GM21381 (cell line): ENCODE measurements around the gene CCDC183.
"Not testable (repeated sequence)": the region's sequence is repeated elsewhere in the genome, so short reads cannot be mapped to it uniquely, and the experiment has no call there.

Source experiments
- ATAC-seq: cut with Tn5 transposase; IDR thresholded peaks from one replicate; pipeline ENCODE4 v1.9.1; 2021; ENCODE audit warnings: mild to moderate bottlenecking, moderate library complexity; ENCODE audit not compliant: unreplicated experiment

Gene CCDC183

DNA sequence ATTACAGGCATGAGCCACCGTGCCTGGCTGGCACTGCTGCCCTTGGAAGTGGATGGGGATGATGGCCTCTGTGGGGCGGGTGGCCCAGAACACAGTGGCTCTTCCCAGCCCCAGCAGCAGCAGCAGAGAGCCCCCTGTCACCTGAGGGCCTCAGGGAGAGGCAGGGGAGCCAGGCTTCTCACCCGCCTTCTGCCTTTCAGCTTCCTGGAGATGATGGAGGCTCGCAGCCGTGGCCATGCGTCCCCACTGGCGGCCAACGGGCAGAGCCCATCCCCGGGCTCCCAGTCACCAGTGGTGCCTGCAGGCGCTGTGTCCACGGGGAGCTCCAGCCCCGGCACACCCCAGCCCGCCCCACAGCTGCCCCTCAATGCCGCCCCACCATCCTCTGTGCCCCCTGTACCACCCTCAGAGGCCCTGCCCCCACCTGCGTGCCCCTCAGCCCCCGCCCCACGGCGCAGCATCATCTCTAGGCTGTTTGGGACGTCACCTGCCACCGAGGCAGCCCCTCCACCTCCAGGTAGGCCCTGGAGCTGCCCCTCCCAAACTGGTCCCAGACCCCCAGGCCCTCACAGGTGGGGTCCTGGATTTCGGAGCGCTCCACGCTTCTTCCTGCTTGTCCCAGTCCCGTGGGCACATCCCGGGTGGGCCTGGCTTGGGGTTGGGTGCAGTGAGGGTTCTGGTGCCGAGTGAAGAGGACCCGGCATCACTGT lies 41.2 kb downstream of the CCDC183 start:
- no peak for ATAC-seq

DNA sequence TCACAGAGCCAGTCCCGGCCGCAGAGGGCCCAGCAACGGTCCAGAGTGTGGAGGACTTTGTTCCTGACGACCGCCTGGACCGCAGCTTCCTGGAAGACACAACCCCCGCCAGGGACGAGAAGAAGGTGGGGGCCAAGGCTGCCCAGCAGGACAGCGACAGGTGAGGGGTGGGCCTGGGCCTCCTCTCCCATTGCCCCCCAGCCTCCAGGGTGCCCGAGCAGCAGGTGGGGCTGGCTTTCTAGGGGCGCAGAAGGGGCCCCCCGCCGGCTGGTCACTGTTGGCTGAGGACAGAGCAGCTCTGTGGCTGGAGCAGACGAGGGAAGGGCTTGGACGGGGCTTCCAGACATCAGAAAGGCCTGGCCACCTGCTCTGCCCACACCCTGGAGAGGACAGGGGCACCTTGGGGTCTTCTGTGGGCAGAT lies 41.7 kb downstream of the CCDC183 start:
- not testable (repeated sequence) for ATAC-seq

DNA sequence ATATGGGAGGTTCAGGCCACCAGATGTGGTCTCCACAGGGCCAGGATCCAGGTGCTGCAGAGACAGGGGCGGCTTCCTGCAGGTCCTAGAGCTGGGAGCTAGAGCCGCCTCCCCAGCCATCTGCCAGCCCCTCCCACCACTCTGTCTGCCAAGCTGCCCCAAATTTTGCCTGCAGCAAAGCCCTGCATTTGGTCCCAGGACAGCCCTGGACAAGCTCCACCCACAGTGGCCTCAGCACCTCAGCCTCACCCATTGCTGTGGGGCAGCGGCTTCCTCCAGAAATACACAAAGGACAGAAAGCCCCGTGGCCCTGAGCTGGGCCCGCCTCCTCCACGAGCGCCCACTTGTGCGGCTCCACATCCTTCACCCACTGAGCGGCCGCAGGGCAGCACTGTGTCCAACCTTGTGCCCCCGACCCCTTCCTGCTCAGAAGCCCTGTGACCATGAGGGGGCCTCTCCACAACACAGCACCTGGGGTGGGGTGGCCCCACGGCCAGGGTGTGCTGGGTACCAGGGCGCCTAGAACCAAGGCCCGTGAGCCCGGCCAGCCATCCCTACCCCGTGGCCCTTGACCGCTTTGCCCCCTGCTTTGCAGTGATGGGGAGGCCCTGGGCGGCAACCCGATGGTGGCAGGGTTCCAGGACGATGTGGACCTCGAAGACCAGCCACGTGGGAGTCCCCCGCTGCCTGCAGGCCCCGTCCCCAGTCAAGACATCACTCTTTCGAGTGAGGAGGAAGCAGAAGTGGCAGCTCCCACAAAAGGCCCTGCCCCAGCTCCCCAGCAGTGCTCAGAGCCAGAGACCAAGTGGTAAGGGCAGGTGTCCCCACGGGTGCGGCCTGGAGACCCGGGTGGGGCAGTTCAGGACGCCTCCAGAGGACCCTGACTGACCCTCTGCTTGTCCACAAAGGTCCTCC lies 42.4 kb downstream of the CCDC183 start:
- no peak for ATAC-seq

DNA sequence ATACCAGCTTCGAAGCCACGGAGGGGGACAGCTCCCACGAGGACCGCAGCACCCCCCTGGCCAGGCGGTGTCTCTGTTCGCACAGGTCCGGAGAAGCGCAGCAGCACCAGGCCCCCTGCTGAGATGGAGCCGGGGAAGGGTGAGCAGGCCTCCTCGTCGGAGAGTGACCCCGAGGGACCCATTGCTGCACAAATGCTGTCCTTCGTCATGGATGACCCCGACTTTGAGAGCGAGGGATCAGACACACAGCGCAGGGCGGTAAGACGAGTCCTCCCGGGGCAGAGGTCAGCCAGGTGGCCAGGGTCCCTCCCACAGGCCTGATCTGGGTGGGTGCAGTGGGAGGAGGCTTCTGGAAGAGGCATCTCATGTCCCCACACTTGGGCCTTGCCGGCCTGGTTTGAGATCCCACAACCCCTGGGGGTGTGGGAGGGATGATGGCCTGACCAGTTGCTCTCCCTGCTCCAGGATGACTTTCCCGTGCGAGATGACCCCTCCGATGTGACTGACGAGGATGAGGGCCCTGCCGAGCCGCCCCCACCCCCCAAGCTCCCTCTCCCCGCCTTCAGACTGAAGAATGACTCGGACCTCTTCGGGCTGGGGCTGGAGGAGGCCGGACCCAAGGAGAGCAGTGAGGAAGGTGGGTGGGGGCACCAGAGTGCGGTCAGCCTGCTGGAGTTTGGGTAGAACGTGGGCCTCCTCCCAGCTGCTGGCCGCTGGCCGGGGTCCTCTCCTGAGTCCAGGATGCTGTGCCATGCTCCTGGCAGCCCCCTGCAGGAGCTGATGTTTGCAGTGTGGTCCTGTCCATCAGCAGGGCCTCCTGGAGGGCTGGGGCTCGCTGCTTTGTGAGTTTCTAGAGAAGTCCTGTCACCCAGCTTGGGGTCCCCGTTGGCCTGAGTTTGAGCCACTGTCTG lies 43.3 kb downstream of the CCDC183 start:
- ATAC-seq, result no peak

DNA sequence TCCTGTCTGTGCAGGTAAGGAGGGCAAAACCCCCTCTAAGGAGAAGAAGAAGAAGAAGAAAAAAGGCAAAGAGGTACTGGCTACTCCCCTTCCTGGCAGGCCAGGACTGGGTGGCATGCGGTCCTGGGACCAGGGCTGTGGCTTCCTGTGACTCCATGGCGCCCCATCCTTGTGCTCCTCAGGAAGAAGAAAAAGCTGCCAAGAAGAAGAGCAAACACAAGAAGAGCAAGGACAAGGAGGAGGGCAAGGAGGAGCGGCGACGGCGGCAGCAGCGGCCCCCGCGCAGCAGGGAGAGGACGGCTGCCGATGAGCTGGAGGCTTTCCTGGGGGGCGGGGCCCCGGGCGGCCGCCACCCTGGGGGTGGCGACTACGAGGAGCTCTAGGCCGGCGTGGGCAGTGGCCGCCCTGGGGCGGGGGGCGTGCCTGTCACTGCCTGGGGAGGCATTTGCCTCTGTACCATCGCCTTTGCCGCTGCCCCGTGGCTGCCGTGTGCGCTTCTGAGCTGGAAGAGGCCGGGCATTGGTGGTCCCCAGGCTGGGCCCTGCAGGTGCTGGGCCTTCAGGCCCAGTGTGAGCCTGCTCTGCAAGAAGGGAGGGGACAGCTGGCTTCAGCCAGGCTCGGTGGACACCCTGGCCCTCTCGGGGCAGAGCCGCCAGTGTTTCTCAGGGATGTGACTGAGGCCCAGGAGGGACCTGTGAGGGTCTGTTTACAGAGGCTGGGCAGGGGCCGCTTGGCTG lies 44.2 kb downstream of the CCDC183 start:
- ATAC-seq, result no peak

DNA sequence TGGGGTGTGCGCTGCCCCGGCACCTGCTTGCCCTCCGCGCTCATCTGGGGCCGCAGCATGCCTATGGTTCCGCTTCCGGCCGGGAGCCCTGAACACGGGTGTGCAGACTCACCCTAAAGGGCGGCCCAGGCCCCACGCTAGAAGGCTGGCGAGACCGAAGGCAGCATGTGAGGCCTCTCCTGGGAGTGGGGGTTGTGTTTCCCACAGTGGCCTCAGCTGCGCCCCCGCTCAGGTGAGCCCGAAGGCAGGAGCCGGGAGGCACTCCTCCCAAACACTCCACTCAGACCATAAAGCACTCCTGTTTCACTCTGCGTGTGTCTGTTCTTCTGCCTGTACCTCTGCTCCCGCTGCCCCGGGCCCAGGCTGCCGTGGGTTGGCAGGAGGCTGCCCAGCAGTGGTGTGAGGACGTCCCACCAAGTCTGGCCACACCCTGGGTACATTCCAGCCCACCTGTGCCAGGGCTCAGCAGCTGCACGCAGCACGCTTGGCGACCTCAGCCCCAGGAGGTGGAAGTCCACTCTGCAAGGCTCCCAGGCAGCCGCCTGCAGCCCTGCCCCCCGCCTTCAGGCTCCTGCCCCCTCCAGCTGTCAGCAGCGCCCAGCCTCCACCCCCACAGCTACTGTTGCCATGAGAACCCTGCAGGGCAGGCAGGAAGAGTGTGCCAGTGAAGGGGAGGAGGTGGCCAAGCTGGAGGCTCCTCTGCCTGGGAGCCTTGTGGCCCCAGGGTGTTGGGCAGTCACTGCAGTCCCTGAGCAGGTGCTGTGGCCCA lies 44.9 kb downstream of the CCDC183 start:
- no peak for ATAC-seq

DNA sequence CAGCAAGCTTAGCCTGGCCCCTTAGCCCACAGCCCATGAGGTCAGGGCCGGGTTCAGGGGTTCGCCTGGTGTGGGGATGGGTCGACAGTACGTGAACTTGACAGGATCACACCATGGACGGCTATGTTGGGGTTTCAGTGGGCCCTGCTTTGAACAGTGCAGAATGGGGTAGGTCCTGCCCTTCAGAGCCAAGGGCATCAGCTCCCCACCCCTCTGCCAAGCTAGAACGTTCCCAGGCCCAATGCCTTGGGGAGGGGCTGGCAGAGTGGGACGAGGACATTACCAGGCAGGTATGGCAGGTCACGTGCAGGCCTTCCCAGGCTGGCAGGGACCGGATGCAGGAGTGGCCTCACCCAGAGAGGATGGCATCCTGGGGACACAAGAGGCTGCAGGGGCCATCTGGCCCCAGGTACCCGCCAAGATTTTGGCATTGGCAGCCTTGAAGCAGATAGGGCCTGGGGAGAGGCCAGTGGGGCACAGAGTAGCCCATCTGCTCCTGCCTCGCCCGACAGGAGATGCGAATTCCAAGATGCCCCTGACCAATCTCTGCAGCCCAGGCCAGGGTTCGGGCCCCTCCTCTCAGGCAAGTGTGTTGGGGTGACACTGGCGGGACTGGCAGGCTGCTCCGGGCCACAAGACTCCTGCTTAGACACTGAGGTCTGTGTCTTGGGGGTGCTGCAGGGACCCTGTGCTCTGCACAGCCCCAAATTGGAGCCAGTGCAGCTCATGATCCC lies 45.7 kb downstream of the CCDC183 start:
- not testable (repeated sequence) for ATAC-seq

DNA sequence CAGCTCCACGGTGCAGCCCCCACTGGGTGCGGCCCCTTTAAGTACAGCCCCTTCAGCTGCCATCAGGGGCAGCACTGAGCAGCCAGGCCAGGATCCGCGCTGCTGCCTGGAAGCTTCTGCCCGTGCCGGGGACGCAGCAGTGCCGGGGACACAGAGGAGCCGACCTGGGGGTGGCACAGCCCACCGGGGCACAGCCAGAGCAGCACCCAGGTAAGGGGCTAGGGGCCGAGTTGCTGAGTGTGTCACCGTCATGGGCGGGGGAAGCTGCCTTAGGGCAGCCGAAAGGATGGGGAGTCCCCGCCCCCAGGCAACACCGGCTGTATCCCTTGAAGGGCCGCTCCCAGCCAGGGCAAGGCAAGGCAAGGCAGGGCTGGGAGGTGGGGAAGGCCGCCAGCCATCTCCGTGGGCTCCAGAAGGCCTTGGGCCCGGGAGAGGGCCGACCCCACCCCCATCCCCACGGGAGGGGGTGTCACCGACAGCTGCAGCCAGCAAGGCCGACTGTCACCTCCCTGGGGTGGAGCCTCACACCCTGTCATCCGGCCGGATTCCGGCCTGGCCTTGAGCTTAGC lies 46.3 kb downstream of the CCDC183 start, which contains the start of gene AJM1:
TSS of gene AJM1 (plus strand) at position 99 of the 569 bp plus-strand sequence. CDS start 1,937 bp downstream, outside the sequence.
- peak; percentile 70 for ATAC-seq

DNA sequence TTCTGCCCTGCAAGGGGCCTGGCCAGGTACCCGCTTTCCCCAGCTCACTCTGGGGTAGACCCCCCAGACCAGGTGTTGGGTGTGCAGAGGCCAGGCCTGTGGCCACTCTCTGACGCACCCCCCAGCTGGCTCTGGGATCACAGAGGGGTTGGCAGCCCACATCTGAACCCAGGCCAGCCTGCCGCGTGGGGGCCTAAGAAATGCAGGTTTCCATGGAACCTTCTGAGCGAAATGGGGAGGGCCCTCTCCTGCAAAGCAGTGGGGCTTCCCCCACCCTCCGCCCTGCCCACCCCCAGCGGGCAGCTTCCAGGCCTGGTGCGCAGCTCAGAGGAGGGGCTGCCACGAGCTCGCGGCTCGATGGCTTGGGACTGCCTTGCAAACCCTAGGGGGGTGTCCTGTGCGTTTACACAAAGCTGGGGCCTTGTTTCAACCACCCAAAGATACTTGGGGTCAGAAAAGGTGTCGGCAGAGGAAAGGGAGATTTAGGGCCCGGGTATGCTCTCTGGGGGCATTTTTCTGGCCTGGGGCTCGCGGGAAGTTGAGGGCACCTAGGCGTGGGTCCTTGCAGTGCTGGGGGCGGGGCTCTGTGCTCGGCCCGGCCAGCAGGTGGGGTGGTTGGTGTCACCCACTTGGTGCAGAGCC lies 47.1 kb downstream of the CCDC183 start:
- ATAC-seq, result not testable (repeated sequence)

DNA sequence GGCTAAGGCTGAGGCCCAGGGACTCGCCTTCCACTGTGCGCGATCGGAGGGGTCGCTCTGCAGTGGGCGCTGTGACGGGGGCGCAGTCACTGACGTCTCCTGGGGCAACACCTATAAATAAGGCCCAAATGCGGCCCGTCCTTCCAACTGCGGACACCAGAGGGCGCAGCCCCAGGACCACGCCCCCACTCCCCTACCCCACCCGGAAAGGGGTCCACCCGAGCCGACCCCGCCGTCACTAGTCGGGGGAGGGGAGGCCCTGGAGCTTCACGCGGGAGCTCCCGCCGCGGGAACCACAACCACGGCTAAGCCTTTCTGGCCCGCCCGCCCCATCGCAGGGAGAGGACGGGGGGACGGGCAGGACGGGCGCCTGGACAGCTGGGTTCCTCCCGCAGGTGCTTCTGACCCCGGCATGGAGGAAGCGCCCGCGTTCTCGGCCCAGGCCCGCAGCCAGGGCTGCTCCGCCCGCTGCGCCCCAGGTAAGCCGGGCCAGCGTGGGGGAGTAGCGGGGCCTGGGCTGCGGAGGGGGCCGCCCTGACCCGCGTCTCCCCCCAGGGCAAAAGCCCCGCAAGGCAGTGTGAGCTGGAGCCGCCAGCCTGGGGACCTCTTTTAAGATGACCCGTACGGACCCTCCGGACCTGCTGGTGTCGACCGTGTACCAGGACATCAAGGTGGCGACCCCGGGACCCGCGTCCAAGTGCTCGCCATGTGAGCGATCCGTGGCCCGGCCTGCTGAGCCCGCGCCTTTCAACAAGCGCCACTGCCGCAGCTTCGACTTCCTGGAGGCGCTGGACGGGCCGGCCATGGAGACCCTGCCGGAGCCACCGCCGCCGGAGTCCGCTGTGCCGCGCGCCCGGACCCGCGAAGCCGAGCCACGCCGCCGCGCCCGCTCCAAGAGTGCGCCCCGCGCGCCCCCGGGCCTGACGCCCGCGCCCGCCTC lies 47.9 kb downstream of the CCDC183 start:
- ATAC-seq, result not testable (repeated sequence)

DNA sequence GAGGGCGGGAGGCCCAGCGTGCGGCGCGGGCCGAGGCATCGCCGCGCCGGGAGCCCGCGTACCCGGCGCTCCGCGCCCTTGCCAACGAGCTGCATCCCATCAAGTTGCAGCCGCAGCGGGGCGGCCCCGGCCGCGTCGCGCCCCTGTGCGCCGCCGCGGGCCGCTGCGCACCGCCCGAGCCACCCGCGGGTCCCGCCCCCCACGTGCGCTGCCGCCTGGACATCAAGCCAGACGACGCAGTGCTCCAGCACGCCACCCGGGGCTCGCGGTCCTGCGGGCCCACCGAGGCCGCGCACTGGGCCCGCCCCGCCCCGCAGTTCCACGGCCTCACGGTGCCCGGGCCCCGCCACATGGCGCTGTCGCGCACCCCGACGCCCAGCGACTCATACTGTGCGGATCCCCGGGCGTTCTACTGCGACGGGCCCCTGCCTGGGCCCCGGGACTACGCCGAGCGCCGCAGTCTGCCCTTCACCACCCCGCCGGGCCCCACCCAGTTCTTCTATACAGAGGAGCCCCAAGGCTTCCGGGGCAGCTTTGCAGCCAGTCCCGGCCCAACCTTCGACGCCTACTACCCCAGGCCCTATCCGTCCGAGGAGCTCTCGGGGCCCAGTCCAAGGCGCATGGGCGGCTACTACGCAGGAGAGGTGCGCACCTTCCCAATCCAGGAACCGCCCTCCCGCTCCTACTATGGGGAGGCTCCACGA lies 48.8 kb downstream of the CCDC183 start:
- ATAC-seq, result no peak

DNA sequence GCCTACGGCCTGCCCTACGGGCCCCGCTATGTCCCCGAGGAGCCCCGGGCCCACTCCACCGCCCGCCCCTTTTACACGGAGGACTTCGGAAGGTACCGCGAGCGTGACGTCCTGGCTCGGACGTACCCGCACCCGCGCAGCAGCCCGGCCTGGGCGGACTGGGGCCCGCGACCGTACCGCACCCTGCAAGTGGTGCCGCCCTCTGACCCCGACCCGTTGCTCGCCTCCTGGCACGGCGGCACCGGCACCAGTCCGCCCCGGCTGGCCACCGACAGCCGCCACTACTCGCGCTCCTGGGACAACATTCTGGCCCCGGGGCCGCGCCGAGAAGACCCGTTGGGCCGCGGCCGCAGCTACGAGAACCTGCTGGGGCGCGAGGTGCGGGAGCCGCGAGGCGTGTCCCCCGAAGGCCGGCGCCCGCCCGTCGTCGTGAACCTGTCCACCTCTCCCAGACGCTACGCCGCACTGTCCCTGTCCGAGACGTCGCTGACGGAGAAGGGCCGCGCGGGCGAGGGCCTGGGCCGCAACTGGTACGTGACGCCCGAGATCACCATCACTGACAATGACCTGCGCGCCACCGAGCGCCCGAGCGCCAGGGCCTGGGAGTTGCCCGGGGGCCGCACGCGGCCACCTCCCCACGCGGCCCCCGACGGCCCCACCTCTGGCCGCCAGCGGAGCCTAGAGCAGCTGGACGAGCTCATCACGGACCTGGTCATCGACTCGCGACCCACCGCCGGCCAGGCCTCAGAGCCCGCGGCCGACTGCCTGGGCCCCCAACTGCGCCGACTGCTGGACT lies 49.5 kb downstream of the CCDC183 start:
- ATAC-seq, result no peak

DNA sequence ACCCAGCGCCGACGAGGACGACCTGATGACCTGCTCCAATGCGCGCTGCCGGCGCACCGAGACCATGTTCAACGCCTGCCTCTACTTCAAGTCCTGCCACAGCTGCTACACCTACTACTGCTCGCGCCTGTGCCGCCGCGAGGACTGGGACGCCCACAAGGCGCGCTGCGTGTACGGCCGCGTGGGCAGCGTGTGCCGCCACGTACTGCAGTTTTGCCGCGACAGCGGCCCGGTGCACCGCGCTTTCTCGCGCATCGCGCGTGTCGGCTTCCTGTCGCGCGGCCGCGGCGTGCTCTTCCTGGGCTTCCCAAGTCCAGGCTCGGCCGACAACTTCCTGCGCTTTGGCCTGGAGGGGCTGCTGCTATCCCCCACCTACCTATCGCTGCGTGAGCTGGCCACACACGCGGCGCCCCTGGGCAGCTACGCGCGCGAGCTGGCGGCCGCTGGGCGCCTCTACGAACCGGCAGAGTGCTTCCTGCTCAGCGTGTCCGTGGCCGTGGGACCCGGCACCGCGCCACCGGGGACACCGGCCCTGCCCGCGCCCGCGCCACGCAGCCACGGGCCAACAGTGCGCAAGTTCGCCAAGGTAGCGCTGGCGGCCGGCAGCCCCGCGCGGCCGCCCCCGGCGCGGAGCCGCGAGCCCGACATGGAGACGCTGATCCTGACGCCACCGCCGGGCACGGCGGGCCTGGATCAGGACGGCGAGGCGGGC lies 50.4 kb downstream of the CCDC183 start:
- ATAC-seq, result no peak

DNA sequence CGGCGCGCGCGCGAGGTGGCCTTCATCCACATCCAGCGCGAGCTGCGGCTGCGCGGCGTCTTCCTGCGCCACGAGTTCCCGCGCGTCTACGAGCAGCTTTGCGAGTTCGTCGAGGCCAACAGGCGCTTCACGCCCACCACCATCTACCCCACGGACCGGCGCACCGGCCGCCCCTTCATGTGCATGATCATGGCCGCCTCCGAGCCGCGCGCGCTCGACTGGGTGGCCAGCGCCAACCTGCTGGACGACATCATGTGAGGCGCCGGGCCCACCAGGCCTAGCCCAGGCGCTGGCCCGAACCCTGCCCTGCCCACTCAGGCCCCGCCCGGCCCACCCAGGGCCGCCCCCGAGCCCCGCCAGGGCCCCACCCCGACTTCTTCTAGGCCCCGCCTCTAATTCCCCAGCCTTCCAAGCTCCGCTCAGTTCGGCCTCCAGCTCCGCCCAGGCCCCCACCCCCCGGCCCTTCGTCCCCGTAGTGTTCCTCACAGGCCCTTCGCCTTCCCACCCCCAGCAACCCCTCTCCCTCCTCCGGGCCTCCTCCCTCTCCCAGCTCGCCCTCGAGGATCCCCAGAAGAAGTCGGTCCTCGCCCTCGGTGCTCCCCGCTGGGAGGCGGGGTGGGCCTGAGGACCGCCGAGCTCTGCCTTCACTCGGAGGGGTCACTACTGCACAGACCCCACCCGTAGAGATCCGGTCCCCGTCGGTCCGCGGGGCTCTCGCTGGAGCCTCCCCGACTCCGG lies 51.1 kb downstream of the CCDC183 start:
- no peak for ATAC-seq
